Activated naive CD4-positive, alpha-beta T cell treated with anti-CD3 and anti-CD28 coated beads, Interleukin-2, amount 50 U/mL, for 24 hours (primary cell): ENCODE data around the gene MRPS5.

Experiments used
- H3K27ac Mint-ChIP-seq: one replicate; pipeline ENCODE4 v1.8.0; 2021; ENCODE audit warnings: mild to moderate bottlenecking, mixed read lengths
- H3K27me3 Mint-ChIP-seq: one replicate; pipeline ENCODE4 v1.8.0; 2021; ENCODE audit warnings: mixed read lengths
- H3K36me3 Mint-ChIP-seq: one replicate; pipeline ENCODE4 v1.8.0; 2021; ENCODE audit warnings: mixed read lengths
- H3K4me1 Mint-ChIP-seq: one replicate; pipeline ENCODE4 v1.8.0; 2021; ENCODE audit warnings: mixed read lengths
- H3K4me3 Mint-ChIP-seq: one replicate; pipeline ENCODE4 v1.8.0; 2021; ENCODE audit warnings: mild to moderate bottlenecking, mixed read lengths
- H3K9me3 Mint-ChIP-seq: one replicate; pipeline ENCODE4 v1.8.0; 2021; ENCODE audit warnings: mixed read lengths

Gene MRPS5

GRCh38 chr2:95074663-95075439, 46.8 kb downstream of the MRPS5 start:
- Mint-ChIP-seq H3K36me3 (no peaks in the 10 kb centered on the region), H3K4me3 (peak overlapping the region; percentile 80), H3K9me3 (no peaks in the 10 kb centered on the region), H3K27me3 (no peaks in the 10 kb centered on the region), H3K27ac (peak overlapping the region; percentile 90), H3K4me1 (peaks cover 74% of the 10 kb centered on the region)

GRCh38 chr2:95073856-95074662, 47.5 kb downstream of the MRPS5 start:
- Mint-ChIP-seq H3K36me3 (no peaks in the 10 kb centered on the region), H3K9me3 (no peaks in the 10 kb centered on the region), H3K4me3 (peak overlapping the region; percentile 80), H3K27me3 (no peaks in the 10 kb centered on the region), H3K27ac (peak overlapping the region; percentile 90), H3K4me1 (peaks cover 66% of the 10 kb centered on the region)

- peaks cover 52% of the 10 kb centered on the region for H3K4me1 Mint-ChIP-seq
- H3K27ac Mint-ChIP-seq: peak overlapping the region; percentile 17
- H3K36me3 Mint-ChIP-seq: no peaks in the 10 kb centered on the region
- no peaks in the 10 kb centered on the region for H3K27me3 Mint-ChIP-seq
- H3K9me3 Mint-ChIP-seq: no peaks in the 10 kb centered on the region
- H3K4me3 Mint-ChIP-seq: no peak overlapping the region
Observed at GRCh38 chr2:95072424-95072823, 49.2 kb downstream of the MRPS5 start.

- Mint-ChIP-seq H3K27me3 (no peaks in the 10 kb centered on the region), H3K27ac (no peak overlapping the region), H3K4me3 (no peak overlapping the region), H3K36me3 (no peaks in the 10 kb centered on the region), H3K9me3 (no peaks in the 10 kb centered on the region), H3K4me1 (peaks cover 46% of the 10 kb centered on the region)
Observed at GRCh38 chr2:95071856-95072255, 49.8 kb downstream of the MRPS5 start.

- peaks cover 24% of the 10 kb centered on the region for H3K4me1 Mint-ChIP-seq
- H3K27ac Mint-ChIP-seq: no peak overlapping the region
- H3K27me3 Mint-ChIP-seq: no peaks in the 10 kb centered on the region
- H3K4me3 Mint-ChIP-seq: no peak overlapping the region
- no peaks in the 10 kb centered on the region for H3K9me3 Mint-ChIP-seq
- no peaks in the 10 kb centered on the region for H3K36me3 Mint-ChIP-seq
Observed at GRCh38 chr2:95069465-95069864, 52.1 kb downstream of the MRPS5 start.

GRCh38 chr2:95068256-95068655, 53.4 kb downstream of the MRPS5 start:
- Mint-ChIP-seq H3K36me3 (no peaks in the 10 kb centered on the region), H3K9me3 (no peaks in the 10 kb centered on the region), H3K27ac (no peak overlapping the region), H3K4me1 (peaks cover 21% of the 10 kb centered on the region), H3K4me3 (no peak overlapping the region), H3K27me3 (no peaks in the 10 kb centered on the region)

GRCh38 chr2:95063086-95063958, 58.3 kb downstream of the MRPS5 start:
- no peaks in the 10 kb centered on the region for H3K27me3 Mint-ChIP-seq
- H3K4me1 Mint-ChIP-seq: peaks cover 39% of the 10 kb centered on the region
- H3K4me3 Mint-ChIP-seq: no peak overlapping the region
- no peaks in the 10 kb centered on the region for H3K36me3 Mint-ChIP-seq
- H3K9me3 Mint-ChIP-seq: no peaks in the 10 kb centered on the region
- H3K27ac Mint-ChIP-seq: peak overlapping the region; percentile 79

GRCh38 chr2:95062242-95063085, 59.1 kb downstream of the MRPS5 start:
- peak overlapping the region; percentile 45 for H3K4me3 Mint-ChIP-seq
- H3K27me3 Mint-ChIP-seq: no peaks in the 10 kb centered on the region
- no peaks in the 10 kb centered on the region for H3K36me3 Mint-ChIP-seq
- H3K9me3 Mint-ChIP-seq: no peaks in the 10 kb centered on the region
- peak overlapping the region; percentile 67 for H3K27ac Mint-ChIP-seq
- H3K4me1 Mint-ChIP-seq: peaks cover 42% of the 10 kb centered on the region

- H3K27me3 Mint-ChIP-seq: no peaks in the 10 kb centered on the region
- H3K4me3 Mint-ChIP-seq: no peak overlapping the region
- peak overlapping the region; percentile 30 for H3K27ac Mint-ChIP-seq
- no peaks in the 10 kb centered on the region for H3K9me3 Mint-ChIP-seq
- H3K4me1 Mint-ChIP-seq: peaks cover 45% of the 10 kb centered on the region
- no peaks in the 10 kb centered on the region for H3K36me3 Mint-ChIP-seq
Observed at GRCh38 chr2:95061601-95062183, 59.9 kb downstream of the MRPS5 start.

GRCh38 chr2:95061119-95061512, 60.5 kb downstream of the MRPS5 start:
- Mint-ChIP-seq H3K27me3 (no peaks in the 10 kb centered on the region), H3K27ac (peak overlapping the region; percentile 30), H3K4me3 (no peak overlapping the region)

GRCh38 chr2:95060446-95061118, 61.0 kb downstream of the MRPS5 start:
- no peak overlapping the region for H3K27ac Mint-ChIP-seq
- H3K4me3 Mint-ChIP-seq: no peak overlapping the region
- H3K9me3 Mint-ChIP-seq: no peaks in the 10 kb centered on the region
- no peaks in the 10 kb centered on the region for H3K36me3 Mint-ChIP-seq
- H3K27me3 Mint-ChIP-seq: no peaks in the 10 kb centered on the region
- H3K4me1 Mint-ChIP-seq: peaks cover 56% of the 10 kb centered on the region

More at GRCh38 chr2:95061119-95061512, 60.5 kb downstream of the MRPS5 start:
- H3K36me3 Mint-ChIP-seq: no peaks in the 10 kb centered on the region
- no peaks in the 10 kb centered on the region for H3K9me3 Mint-ChIP-seq
- peaks cover 51% of the 10 kb centered on the region for H3K4me1 Mint-ChIP-seq

- H3K9me3 Mint-ChIP-seq: no peaks in the 10 kb centered on the region
- no peak overlapping the region for H3K4me3 Mint-ChIP-seq
- no peak overlapping the region for H3K27ac Mint-ChIP-seq
- peaks cover 64% of the 10 kb centered on the region for H3K4me1 Mint-ChIP-seq
- H3K27me3 Mint-ChIP-seq: no peaks in the 10 kb centered on the region
- H3K36me3 Mint-ChIP-seq: no peaks in the 10 kb centered on the region
Observed at GRCh38 chr2:95059656-95060370, 61.8 kb downstream of the MRPS5 start.

GRCh38 chr2:95058989-95059641, 62.5 kb downstream of the MRPS5 start:
- Mint-ChIP-seq H3K27me3 (no peaks in the 10 kb centered on the region), H3K27ac (no peak overlapping the region), H3K36me3 (no peaks in the 10 kb centered on the region), H3K9me3 (no peaks in the 10 kb centered on the region), H3K4me1 (peaks cover 69% of the 10 kb centered on the region), H3K4me3 (no peak overlapping the region)
